ENCODE results near the gene DMD. TPM values are rescaled to one million over a fixed set of nuclear protein-coding genes. Genes with fewer than 3 reads are reported as not detected.
"Not testable (repeated sequence)": the region's sequence is repeated elsewhere in the genome, so short reads cannot be mapped to it uniquely, and the experiment has no call there.

DMD gene
- total RNA-seq, 1 donor, result 2.4 TPM

DNA sequence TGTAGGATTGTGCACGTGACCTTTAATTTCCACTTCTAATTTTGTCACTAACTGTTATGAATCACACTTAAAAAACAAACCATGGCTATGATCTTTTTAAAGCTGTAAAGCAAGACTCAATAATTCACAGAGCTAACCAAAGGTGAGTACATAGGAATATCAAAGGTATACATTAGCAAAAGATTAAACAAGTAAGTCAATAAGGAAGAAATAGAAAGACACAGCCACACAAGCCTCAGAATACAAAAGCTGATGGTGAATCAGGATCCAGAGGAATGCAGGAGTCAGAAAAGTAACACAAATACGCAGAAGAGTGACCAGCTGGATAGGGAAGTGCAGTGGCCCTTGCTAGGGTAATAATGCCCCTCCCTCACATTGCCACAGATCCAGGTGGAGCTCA, 943.6 kb downstream of the DMD start:
- Histone ChIP-seq H3K9me3 (ENCODE audit: low read depth, low read length) (no peaks in the 10 kb centered on the region), H3K27me3 (ENCODE audit: insufficient read depth, low read length) (no peaks in the 10 kb centered on the region), H3K4me3 (ENCODE audit: low read length) (no peak overlapping the region), H3K4me1 (ENCODE audit: insufficient read depth, low read length) (no peaks in the 10 kb centered on the region)

DNA sequence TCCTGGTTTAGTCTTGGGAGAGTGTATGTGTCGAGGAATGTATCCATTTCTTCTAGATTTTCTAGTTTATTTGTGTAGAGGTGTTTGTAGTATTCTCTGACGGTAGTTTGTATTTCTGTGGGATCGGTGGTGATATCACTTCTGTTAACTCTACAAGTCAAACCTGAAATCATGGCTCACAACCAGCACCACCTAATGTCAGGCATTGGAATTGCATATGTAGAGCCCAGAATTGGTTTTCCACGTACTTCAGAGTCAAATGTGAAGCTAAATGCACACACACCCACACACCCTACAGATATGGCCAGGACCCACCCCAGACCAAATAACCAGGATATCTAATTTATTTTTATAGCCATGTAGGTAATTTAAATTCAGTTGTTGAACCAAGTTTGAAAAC, 964.7 kb downstream of the DMD start:
- not testable (repeated sequence) for H3K9me3 ChIP-seq (ENCODE audit: low read depth, low read length); H3K27me3 ChIP-seq (ENCODE audit: insufficient read depth, low read length); H3K4me1 ChIP-seq (ENCODE audit: insufficient read depth, low read length); H3K4me3 ChIP-seq (ENCODE audit: low read length)

DNA sequence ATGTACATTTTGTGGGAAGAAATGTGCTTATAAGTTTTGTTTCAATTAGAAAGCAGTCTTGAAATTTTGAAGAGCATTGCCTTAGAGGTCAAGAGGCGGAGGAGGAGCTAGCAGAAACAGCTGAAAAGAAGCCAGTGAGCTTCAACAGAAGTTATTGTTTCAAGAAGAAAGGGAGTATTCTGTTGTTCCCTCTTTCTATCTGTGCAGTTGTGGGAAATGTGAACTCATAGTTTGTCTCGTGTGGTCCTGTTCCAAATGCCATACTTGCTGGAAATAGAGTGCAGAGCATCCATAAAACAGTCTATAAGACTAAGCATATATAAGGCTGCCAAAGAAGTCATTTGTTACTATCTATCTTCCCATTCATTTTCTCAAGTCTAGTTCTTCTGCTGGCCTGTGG, 1015.7 kb downstream of the DMD start:
- Histone ChIP-seq H3K27me3 (ENCODE audit: insufficient read depth, low read length) (no peaks in the 10 kb centered on the region), H3K9me3 (ENCODE audit: low read depth, low read length) (no peaks in the 10 kb centered on the region), H3K4me3 (ENCODE audit: low read length) (no peak overlapping the region), H3K4me1 (ENCODE audit: insufficient read depth, low read length) (no peaks in the 10 kb centered on the region)

DNA sequence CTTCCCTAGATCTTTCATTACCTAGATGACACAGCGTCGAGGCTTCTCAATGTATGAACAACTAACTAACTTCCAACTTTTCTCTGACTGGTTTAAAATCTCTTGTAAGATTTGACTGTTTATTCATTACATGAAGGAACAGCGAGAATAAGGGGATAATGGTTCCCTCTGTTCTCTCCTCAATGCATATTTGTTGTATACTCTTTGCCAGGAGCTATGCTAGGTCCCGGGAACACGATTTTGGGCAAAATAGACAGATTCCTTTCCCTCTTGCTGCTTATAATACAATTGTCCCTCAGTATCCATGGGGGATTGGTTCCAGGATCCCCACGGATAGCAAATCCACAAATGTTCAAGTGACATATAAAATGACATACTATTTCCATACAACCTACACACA, 1020.0 kb downstream of the DMD start:
- H3K27me3 ChIP-seq (ENCODE audit: insufficient read depth, low read length), result no peaks in the 10 kb centered on the region
- H3K4me3 ChIP-seq (ENCODE audit: low read length), result no peak overlapping the region

DNA sequence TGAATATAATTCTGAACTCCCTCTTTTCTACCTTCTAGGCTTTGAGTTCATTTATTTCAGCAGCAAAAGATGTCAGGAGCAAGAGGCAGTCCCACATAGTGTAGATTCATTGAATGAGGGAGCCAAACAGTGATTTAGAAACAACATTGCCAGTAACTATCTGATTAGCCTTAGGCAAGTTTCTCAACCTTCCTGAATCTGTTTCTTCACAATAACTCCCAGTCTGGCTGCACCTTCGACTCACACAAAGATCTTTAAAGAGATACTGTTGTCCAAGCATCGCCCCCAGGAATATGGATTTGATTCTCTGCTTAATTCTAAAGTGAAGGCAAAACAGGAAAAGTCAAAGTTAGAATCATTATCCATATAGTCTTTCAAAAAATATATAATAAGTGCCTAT, 1026.2 kb downstream of the DMD start:
- H3K27me3 ChIP-seq (ENCODE audit: insufficient read depth, low read length), result no peaks in the 10 kb centered on the region
- H3K4me3 ChIP-seq (ENCODE audit: low read length), result no peak overlapping the region
- no peaks in the 10 kb centered on the region for H3K4me1 ChIP-seq (ENCODE audit: insufficient read depth, low read length)
- H3K9me3 ChIP-seq (ENCODE audit: low read depth, low read length), result no peaks in the 10 kb centered on the region

More for the DNA sequence above, 1020.0 kb downstream of the DMD start:
- Histone ChIP-seq H3K4me1 (ENCODE audit: insufficient read depth, low read length) (no peaks in the 10 kb centered on the region), H3K9me3 (ENCODE audit: low read depth, low read length) (no peaks in the 10 kb centered on the region)

DNA sequence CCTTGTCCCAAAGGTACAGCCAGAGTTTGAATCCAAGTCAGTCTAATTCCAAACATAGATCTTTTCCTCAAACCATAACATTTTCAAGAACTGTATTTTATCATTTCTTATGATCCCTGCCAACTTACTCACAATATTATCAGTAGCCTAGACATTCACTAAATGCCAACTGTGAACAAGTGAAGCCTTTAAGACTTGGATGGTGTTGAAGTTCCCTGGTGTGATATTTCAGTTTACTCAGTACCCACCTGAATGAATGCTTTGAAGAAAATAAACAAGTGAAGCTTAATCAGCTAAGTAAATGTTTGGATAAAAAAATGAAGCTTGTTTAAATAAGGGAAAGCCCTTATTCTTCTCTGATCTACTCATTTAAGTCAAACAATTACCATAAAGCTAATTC, 1028.3 kb downstream of the DMD start:
- no peaks in the 10 kb centered on the region for H3K9me3 ChIP-seq (ENCODE audit: low read depth, low read length)

DNA sequence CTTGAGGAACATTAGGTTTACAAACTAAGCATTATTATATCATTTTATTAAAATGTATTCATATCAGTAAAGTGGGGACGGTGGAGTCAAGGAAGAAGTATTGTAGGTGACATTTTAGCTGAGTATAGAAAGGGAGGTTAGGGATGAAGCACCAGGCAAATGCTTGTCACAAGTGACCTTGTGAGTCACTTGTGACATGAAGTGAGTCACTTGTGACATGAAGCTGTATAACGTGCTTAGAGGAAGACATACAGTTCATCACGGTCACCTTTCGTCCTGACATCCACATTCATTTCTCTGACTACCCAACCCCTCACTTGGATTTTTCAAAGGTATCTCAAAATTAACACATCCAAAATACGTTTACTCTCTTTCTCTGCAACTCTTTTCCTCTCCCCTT, 1034.8 kb downstream of the DMD start:
- Histone ChIP-seq H3K4me1 (ENCODE audit: insufficient read depth, low read length) (no peaks in the 10 kb centered on the region), H3K4me3 (ENCODE audit: low read length) (no peak overlapping the region), H3K9me3 (ENCODE audit: low read depth, low read length) (no peaks in the 10 kb centered on the region), H3K27me3 (ENCODE audit: insufficient read depth, low read length) (no peaks in the 10 kb centered on the region)

More for the DNA sequence above, 1028.3 kb downstream of the DMD start:
- H3K27me3 ChIP-seq (ENCODE audit: insufficient read depth, low read length), result no peaks in the 10 kb centered on the region
- no peaks in the 10 kb centered on the region for H3K4me1 ChIP-seq (ENCODE audit: insufficient read depth, low read length)
- no peak overlapping the region for H3K4me3 ChIP-seq (ENCODE audit: low read length)

DNA sequence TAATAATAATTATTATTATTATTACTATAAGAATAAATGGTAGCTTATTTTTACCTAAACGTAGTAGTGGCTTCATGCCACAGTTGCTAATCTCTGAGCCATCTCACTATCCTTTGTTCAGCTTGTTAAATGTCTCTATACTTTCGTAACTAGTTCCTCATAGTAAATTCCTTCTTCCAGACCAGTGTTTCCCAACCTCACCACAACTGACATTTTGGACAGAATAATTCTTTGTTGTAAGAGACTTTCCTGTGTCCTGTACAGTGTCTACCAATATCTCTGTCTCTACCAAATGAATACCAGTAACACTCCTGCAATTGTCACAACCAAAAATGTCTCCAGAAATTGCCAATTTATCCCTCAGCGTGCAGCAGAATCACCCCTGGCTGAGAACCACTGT, 1040.9 kb downstream of the DMD start:
- H3K9me3 ChIP-seq (ENCODE audit: low read depth, low read length), result no peaks in the 10 kb centered on the region
- no peaks in the 10 kb centered on the region for H3K27me3 ChIP-seq (ENCODE audit: insufficient read depth, low read length)
- H3K4me1 ChIP-seq (ENCODE audit: insufficient read depth, low read length), result no peaks in the 10 kb centered on the region
- H3K4me3 ChIP-seq (ENCODE audit: low read length), result no peak overlapping the region

DNA sequence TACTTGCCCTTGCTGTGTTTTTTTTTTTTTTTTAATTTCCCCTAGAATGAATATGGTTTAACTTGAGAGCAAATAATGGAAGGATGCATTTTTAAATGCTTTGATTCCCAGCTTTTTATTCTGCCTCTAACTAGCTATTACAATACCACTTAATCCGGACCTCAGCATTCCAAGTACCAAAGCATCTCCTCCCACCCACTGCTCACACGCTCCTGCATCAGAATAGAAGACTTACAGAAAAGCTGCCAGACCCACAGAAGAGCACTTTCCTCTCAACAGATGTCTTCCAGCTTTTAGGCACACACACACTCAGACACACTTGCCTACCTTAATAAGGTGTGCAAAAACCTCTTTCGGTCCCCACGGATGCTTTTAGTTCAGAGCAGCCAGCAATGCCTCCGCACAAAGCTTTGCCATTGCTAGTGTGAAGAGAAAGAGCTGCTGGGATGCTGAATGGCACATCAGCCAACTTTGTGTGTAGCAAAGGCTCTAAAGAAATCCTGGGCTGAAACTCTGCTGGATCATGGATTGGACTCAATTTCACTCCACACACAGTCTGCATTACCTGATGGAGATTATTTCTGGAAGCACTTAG, 1056.2 kb downstream of the DMD start:
- H3K27me3 ChIP-seq (ENCODE audit: insufficient read depth, low read length), result no peaks in the 10 kb centered on the region
- H3K4me1 ChIP-seq (ENCODE audit: insufficient read depth, low read length), result no peaks in the 10 kb centered on the region
- no peak overlapping the region for H3K4me3 ChIP-seq (ENCODE audit: low read length)
- H3K9me3 ChIP-seq (ENCODE audit: low read depth, low read length), result no peaks in the 10 kb centered on the region

DNA sequence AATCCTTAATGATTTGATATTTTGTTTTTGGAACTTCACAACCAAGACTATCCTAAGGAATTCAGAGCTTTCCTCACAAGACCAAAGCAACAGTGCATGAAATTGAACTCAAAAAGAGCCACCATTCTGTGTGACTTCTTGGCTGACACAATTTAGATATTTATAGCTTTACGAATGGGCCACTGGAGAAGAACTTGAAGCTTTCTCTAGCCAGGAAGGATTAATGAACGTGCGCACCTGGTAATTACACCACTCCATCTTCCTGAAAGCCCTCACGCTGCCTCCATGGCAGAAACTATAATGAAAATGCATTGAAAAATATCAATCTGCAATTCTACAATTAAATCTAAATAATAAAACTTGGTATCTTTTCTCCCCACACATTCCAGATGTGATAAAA, 1057.8 kb downstream of the DMD start:
- no peaks in the 10 kb centered on the region for H3K27me3 ChIP-seq (ENCODE audit: insufficient read depth, low read length)
- H3K9me3 ChIP-seq (ENCODE audit: low read depth, low read length), result no peaks in the 10 kb centered on the region
- no peak overlapping the region for H3K4me3 ChIP-seq (ENCODE audit: low read length)
- no peaks in the 10 kb centered on the region for H3K4me1 ChIP-seq (ENCODE audit: insufficient read depth, low read length)

DNA sequence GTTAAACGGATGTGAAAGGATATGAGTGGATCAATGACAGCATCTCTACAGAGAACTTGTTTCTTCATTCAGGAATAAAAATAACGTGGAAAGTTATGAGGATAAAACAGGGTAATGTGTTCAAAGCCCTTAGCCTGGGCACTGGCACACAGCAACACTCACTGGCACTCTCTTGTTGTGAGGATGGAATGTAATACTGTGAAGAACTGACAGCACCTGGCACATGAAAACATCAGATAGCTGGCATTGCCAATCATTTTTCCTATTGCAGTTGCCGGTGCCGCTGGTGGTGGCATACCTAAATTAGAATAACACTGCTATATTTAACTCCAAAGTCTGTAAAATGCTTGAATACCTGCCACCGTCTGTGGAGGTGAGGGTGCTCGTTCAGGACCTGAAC, 1061.2 kb downstream of the DMD start:
- no peaks in the 10 kb centered on the region for H3K27me3 ChIP-seq (ENCODE audit: insufficient read depth, low read length)
- no peak overlapping the region for H3K4me3 ChIP-seq (ENCODE audit: low read length)
- no peaks in the 10 kb centered on the region for H3K9me3 ChIP-seq (ENCODE audit: low read depth, low read length)
- no peaks in the 10 kb centered on the region for H3K4me1 ChIP-seq (ENCODE audit: insufficient read depth, low read length)

DNA sequence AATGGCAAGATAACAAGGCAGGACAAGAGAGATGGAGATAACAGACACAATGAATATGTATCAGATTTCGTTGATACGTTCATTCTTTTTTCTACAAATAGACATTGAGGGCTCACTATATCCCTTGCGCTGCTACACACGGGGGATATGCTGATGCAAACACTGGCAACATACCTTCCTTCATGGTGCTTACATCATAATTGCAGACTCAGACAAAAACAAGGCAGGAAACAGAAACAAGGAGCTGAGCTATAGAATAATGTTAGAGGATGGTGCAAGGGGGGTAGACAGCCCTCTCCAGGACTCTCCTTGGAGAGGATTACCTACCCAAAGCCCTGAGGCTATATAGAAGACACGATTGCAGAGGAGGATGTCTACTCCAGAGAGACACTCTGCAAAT, 1069.5 kb downstream of the DMD start:
- Histone ChIP-seq H3K9me3 (ENCODE audit: low read depth, low read length) (no peaks in the 10 kb centered on the region), H3K4me3 (ENCODE audit: low read length) (no peak overlapping the region)

DNA sequence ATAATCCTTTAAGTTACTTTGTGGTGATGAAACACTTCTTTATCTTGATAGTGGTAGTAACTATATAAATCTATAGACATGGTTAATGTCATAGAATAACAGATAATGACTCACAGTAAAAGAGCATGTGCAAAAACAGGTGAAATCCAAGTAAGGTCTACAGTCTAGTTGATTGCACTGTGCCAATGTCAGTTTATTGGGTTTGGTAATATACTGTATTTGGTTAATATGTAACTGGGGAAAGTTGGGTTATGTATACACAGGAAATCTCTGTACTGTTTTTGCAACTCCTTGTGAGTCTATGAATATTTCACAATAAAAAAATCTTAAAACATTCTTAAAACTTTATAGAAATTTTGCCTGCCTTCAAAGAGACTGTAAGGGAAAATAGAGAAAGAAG, 1071.9 kb downstream of the DMD start:
- H3K4me1 ChIP-seq (ENCODE audit: insufficient read depth, low read length), result no peaks in the 10 kb centered on the region
- H3K4me3 ChIP-seq (ENCODE audit: low read length), result no peak overlapping the region
- H3K27me3 ChIP-seq (ENCODE audit: insufficient read depth, low read length), result no peaks in the 10 kb centered on the region
- H3K9me3 ChIP-seq (ENCODE audit: low read depth, low read length), result no peaks in the 10 kb centered on the region

More for the DNA sequence above, 1069.5 kb downstream of the DMD start:
- Histone ChIP-seq H3K27me3 (ENCODE audit: insufficient read depth, low read length) (no peaks in the 10 kb centered on the region), H3K4me1 (ENCODE audit: insufficient read depth, low read length) (no peaks in the 10 kb centered on the region)

DNA sequence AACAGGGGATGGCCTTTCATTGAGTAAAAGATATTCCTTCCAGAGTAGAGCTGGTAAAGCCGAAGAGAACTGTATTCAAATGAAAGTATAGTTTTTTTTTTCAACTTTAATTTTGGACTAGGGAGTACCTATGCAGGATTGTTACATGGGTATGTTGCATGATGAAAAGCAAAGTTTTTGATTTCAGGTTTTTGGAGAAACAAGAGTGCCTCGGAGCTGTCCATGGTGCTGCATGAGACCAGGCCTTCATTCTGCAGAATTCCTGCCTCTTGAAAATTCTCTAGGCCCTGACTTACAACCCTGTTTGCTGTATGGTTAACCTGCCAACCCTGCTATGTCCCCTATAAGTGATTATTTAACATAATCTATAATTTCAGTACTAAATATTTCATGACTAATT, 1073.8 kb downstream of the DMD start:
- H3K9me3 ChIP-seq (ENCODE audit: low read depth, low read length), result no peaks in the 10 kb centered on the region
- H3K4me1 ChIP-seq (ENCODE audit: insufficient read depth, low read length), result no peaks in the 10 kb centered on the region
- H3K27me3 ChIP-seq (ENCODE audit: insufficient read depth, low read length), result no peaks in the 10 kb centered on the region
- no peak overlapping the region for H3K4me3 ChIP-seq (ENCODE audit: low read length)

DNA sequence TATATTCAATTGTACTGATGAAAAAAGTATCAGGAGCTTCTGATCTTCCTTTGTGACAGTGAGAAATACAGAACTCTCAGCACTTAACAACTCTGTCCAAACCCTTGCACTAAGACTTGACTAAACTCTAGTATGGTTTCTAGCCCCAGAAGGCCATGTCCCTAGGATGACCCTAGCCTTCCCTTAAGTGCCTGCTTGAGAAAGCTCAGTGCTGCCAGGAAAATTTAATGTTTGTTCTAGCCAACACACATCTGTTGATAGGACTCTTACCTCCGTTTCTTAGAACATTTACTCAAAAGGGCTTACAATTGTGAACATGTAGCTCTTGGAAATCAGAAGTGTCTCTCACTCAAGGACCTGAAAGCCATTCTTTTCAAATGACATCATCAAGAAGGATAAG, 1084.4 kb downstream of the DMD start:
- Histone ChIP-seq H3K4me1 (ENCODE audit: insufficient read depth, low read length) (no peaks in the 10 kb centered on the region), H3K27me3 (ENCODE audit: insufficient read depth, low read length) (no peaks in the 10 kb centered on the region), H3K4me3 (ENCODE audit: low read length) (no peak overlapping the region), H3K9me3 (ENCODE audit: low read depth, low read length) (no peaks in the 10 kb centered on the region)

DNA sequence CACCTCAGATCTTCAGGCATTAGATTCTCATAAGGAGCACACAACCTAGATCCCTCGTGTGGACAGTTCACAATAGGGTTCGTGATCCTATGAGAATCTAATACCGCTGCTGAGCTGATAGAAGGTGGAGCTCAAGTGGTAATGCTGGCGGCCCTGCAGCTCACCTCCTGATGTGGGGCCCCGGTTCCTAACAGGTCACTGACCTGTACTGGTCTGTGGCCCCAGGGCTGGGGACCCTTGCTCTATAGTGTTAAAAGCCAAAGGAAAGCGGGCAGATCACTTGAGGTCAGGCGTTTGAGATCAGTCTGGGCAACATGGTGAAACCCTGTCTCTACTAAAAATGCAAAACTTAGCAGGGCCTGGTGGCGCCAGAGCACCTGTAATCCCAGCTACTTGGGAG, 1092.5 kb downstream of the DMD start:
- no peaks in the 10 kb centered on the region for H3K9me3 ChIP-seq (ENCODE audit: low read depth, low read length)

More for the DNA sequence above, 1092.5 kb downstream of the DMD start:
- H3K27me3 ChIP-seq (ENCODE audit: insufficient read depth, low read length), result no peaks in the 10 kb centered on the region
- H3K4me3 ChIP-seq (ENCODE audit: low read length), result no peak overlapping the region
- H3K4me1 ChIP-seq (ENCODE audit: insufficient read depth, low read length), result no peaks in the 10 kb centered on the region

Data from mononuclear cell (primary cell).